Breast epithelium (tissue), 3 donors: Measurements from ENCODE around the gene ZNF45.

ENCODE experiments used
- CTCF ChIP-seq, 3 donors: fragments of 450-650 bp; IDR thresholded peaks; one replicate each; pipeline ENCODE4 v1.5.1; 2016 to 2017; ENCODE audit warnings: antibody characterized with exemption in 3 of 3, mild to moderate bottlenecking in 3 of 3, moderate library complexity in 3 of 3
- POLR2A ChIP-seq: fragments of 450-650 bp; IDR thresholded peaks from one replicate; pipeline ENCODE4 v1.6.1; 2016; ENCODE audit warnings: antibody characterized with exemption, mild to moderate bottlenecking, moderate library complexity
- POLR2AphosphoS5 ChIP-seq, 3 donors: sonication (generic); formaldehyde crosslinking; IDR thresholded peaks; one replicate each; pipeline ENCODE4 v1.6.1; 2017; ENCODE audit warnings: antibody characterized with exemption in 3 of 3

GRCh38 chr19:43983912-43984686 is 49.0 kb upstream of the ZNF45 start, which contains the start of gene ZNF155:
- TF ChIP-seq POLR2AphosphoS5 (IDR thresholded peaks at IDR 0.05) (peak; percentile 68 to 75 (median 72)), POLR2A (no peak), CTCF (IDR thresholded peaks at IDR 0.05) (no peak)
